GM23248 (cell line): ENCODE measurements around the gene CYP4A22. TPM values are rescaled to one million over a fixed set of nuclear protein-coding genes. Genes with fewer than 3 reads are reported as not detected.
"Not testable (repeated sequence)": the region's sequence is repeated elsewhere in the genome, so short reads cannot be mapped to it uniquely, and the experiment has no call there.

ENCODE experiments used
- DNase-seq: peaks from one replicate; pipeline ENCODE4 v3.0.0-alpha.2; 2015
- H2AFZ ChIP-seq: fragments of 200-600 bp; sonication (generic); 2 replicates; pipeline ENCODE4 v1.6.1; 2016; ENCODE audit warnings: antibody characterized with exemption
- H3F3A ChIP-seq: fragments of 200-600 bp; sonication (generic); 2 replicates; pipeline ENCODE4 v1.6.1; 2016; ENCODE audit warnings: mild to moderate bottlenecking, antibody characterized with exemption, mixed run types; ENCODE audit not compliant: insufficient read depth
- H3K27ac ChIP-seq: fragments of 200-600 bp; sonication (generic); 2 replicates; pipeline ENCODE4 v1.5.1; 2016; ENCODE audit warnings: mild to moderate bottlenecking
- H3K27me3 ChIP-seq: fragments of 200-600 bp; sonication (generic); replicated peaks from 2 replicates; pipeline ENCODE4 v1.6.1; 2016; ENCODE audit warnings: mild to moderate bottlenecking; ENCODE audit not compliant: insufficient read depth
- H3K36me3 ChIP-seq: fragments of 200-600 bp; sonication (generic); 2 replicates; pipeline ENCODE4 v1.6.1; 2016; ENCODE audit warnings: low read depth, mild to moderate bottlenecking
- H3K4me1 ChIP-seq: fragments of 200-600 bp; sonication (generic); 2 replicates; pipeline ENCODE4 v1.6.1; 2016; ENCODE audit warnings: mild to moderate bottlenecking; ENCODE audit not compliant: insufficient read depth
- H3K4me2 ChIP-seq: fragments of 200-600 bp; sonication (generic); one replicate; pipeline ENCODE4 v1.6.1; 2016; ENCODE audit warnings: mild to moderate bottlenecking; ENCODE audit not compliant: unreplicated experiment
- H3K4me3 ChIP-seq: fragments of 200-600 bp; sonication (generic); 2 replicates; pipeline ENCODE4 v1.5.1; 2016; ENCODE audit warnings: mild to moderate bottlenecking
- H3K79me2 ChIP-seq: fragments of 200-600 bp; sonication (generic); 2 replicates; pipeline ENCODE4 v1.6.1; 2016; ENCODE audit warnings: mild to moderate bottlenecking; ENCODE audit not compliant: insufficient read depth
- H3K9ac ChIP-seq: fragments of 200-600 bp; sonication (generic); 2 replicates; pipeline ENCODE4 v1.6.1; 2016; ENCODE audit warnings: mild to moderate bottlenecking
- H3K9me2 ChIP-seq: fragments of 200-600 bp; sonication (generic); 2 replicates; pipeline ENCODE4 v1.6.1; 2016; ENCODE audit warnings: mixed run types, mild to moderate bottlenecking, moderate library complexity; ENCODE audit not compliant: insufficient read depth
- H3K9me3 ChIP-seq: fragments of 200-600 bp; sonication (generic); one replicate; pipeline ENCODE4 v1.6.1; 2017; ENCODE audit warnings: low read depth
- H4K20me1 ChIP-seq: fragments of 200-600 bp; sonication (generic); 2 replicates; pipeline ENCODE4 v1.6.0; 2016; ENCODE audit not compliant: insufficient read depth
- EZH2 ChIP-seq: fragments of 200-600 bp; sonication (generic); IDR thresholded peaks from 2 replicates; pipeline ENCODE4 v1.6.1; 2018; ENCODE audit warnings: antibody characterized with exemption, mild to moderate bottlenecking; ENCODE audit not compliant: insufficient read depth, poor library complexity, severe bottlenecking
- EZH2phosphoT487 ChIP-seq: fragments of 200-600 bp; sonication (generic); IDR thresholded peaks from 2 replicates; pipeline ENCODE4 v1.6.1; 2018; ENCODE audit warnings: antibody characterized with exemption, moderate library complexity, mild to moderate bottlenecking, low read depth; ENCODE audit not compliant: insufficient read depth
- WGBS, 2 experiments: methylation state at CpG; one replicate each; pipeline ENCODE4 v1.1.6; 2015 to 2017; ENCODE audit warnings: low lambda C conversion rate in 2 of 2, low coverage in 1 of 2; ENCODE audit errors: missing lambda C conversion rate in 2 of 2; 5-methylcytosine and 5-hydroxymethylcytosine counted together
- in situ Hi-C: fragments of 300-500 bp; cut with MboI; formaldehyde crosslinking; loops from 2 replicates; pipeline ENCODE4 v1.15.0; 2020
- polyA plus RNA-seq: library from polyadenylated mRNA; unstranded; fragments of >200 nt; fragmentation: Nextera tagmentation; extraction: Ambion mirVana; gene quantifications from 2 replicates; pipeline ENCODE4 v1.2.1, GENCODE V29; 2016
- total RNA-seq: library from RNA; depleted of rRNA; stranded (reverse); fragments of >200 nt; shearing (Covaris generic); gene quantifications from 2 replicates; pipeline ENCODE4 v1.2.3, GENCODE V29; 2014

CYP4A22 gene
- total and polyA plus RNA-seq, 2 experiments from 2014 or later = not detected

- no peak overlapping the region for H2AFZ ChIP-seq
- in situ Hi-C loops = no loop called here
Measured at GRCh38 chr1:47113178-47113577, 24.1 kb upstream of the CYP4A22 start.

GRCh38 chr1:47121039-47121438, 16.2 kb upstream of the CYP4A22 start:
- WGBS, 2 experiments = 24 to 31% methylated on average over 1 of the region's 1 CpG
- H3K4me3 ChIP-seq, H3K9ac ChIP-seq, H3K9me3 ChIP-seq, in situ Hi-C loops, H3K4me2 ChIP-seq, H3K4me1 ChIP-seq, H3K9me2 ChIP-seq, H3K27me3 ChIP-seq, H4K20me1 ChIP-seq, H3K27ac ChIP-seq, H3F3A ChIP-seq, H3K36me3 ChIP-seq, H2AFZ ChIP-seq, DNase-seq, H3K79me2 ChIP-seq: not testable (repeated sequence)

More at GRCh38 chr1:47113178-47113577, 24.1 kb upstream of the CYP4A22 start:
- no peak for DNase-seq
- TF ChIP-seq EZH2 (no peak), EZH2phosphoT487 (no peak)
- Histone ChIP-seq H3K9me3 (no peaks in the 10 kb centered on the region), H3K9me2 (no peaks in the 10 kb centered on the region), H3F3A (no peaks in the 10 kb centered on the region), H3K27me3 (no peaks in the 10 kb centered on the region), H3K27ac (no peak overlapping the region), H3K4me2 (no peak overlapping the region), H3K4me3 (no peak overlapping the region), H3K36me3 (no peaks in the 10 kb centered on the region), H3K4me1 (no peaks in the 10 kb centered on the region), H3K79me2 (no peaks in the 10 kb centered on the region), H3K9ac (no peak overlapping the region), H4K20me1 (no peaks in the 10 kb centered on the region)
- WGBS, 2 experiments = 56 to 57% methylated on average over 4 of the region's 4 CpGs

GRCh38 chr1:47124834-47125233, 12.4 kb upstream of the CYP4A22 start:
- H3K4me1 ChIP-seq, H3K27me3 ChIP-seq, H3K27ac ChIP-seq, H2AFZ ChIP-seq, DNase-seq, H3K9ac ChIP-seq, H4K20me1 ChIP-seq, H3K4me2 ChIP-seq, H3F3A ChIP-seq, in situ Hi-C loops, H3K4me3 ChIP-seq, H3K79me2 ChIP-seq, H3K9me3 ChIP-seq, H3K9me2 ChIP-seq, H3K36me3 ChIP-seq: not testable (repeated sequence)

- H3K4me1 ChIP-seq, H3F3A ChIP-seq, H4K20me1 ChIP-seq, H3K79me2 ChIP-seq, H3K9me3 ChIP-seq, H3K27ac ChIP-seq, H3K36me3 ChIP-seq, DNase-seq, H3K9ac ChIP-seq, H2AFZ ChIP-seq, H3K4me3 ChIP-seq, H3K9me2 ChIP-seq, H3K27me3 ChIP-seq, in situ Hi-C loops, H3K4me2 ChIP-seq: not testable (repeated sequence)
- 51 to 70% methylated on average over 2 of the region's 2 CpGs for WGBS, 2 experiments
Measured at GRCh38 chr1:47126997-47127396, 10.2 kb upstream of the CYP4A22 start.

GRCh38 chr1:47128221-47128620, 9.0 kb upstream of the CYP4A22 start:
- Histone ChIP-seq H3K79me2 (no peaks in the 10 kb centered on the region), H3F3A (no peaks in the 10 kb centered on the region), H3K9me3 (no peaks in the 10 kb centered on the region), H2AFZ (no peak overlapping the region), H3K4me2 (no peak overlapping the region), H3K9ac (no peak overlapping the region), H4K20me1 (no peaks in the 10 kb centered on the region), H3K27ac (no peak overlapping the region), H3K9me2 (no peaks in the 10 kb centered on the region), H3K36me3 (no peaks in the 10 kb centered on the region), H3K27me3 (no peaks in the 10 kb centered on the region), H3K4me3 (no peak overlapping the region), H3K4me1 (no peaks in the 10 kb centered on the region)
- no peak for DNase-seq
- WGBS, 2 experiments = 45 to 54% methylated on average over 1 of the region's 1 CpG
- in situ Hi-C loops = no loop called here
- TF ChIP-seq EZH2 (no peak), EZH2phosphoT487 (no peak)

- in situ Hi-C loops, H3K9ac ChIP-seq, H3F3A ChIP-seq, H3K36me3 ChIP-seq, H3K9me3 ChIP-seq, H3K79me2 ChIP-seq, H3K27ac ChIP-seq, H3K27me3 ChIP-seq, DNase-seq, H3K9me2 ChIP-seq, H4K20me1 ChIP-seq, H3K4me2 ChIP-seq, H3K4me3 ChIP-seq, H3K4me1 ChIP-seq, H2AFZ ChIP-seq: not testable (repeated sequence)
- 22 to 32% methylated on average over 2 of the region's 2 CpGs for WGBS, 2 experiments
Measured at GRCh38 chr1:47128854-47129253, 8.4 kb upstream of the CYP4A22 start.

- H3K36me3 ChIP-seq, H3F3A ChIP-seq, H3K27ac ChIP-seq, H2AFZ ChIP-seq, H3K27me3 ChIP-seq, H3K4me3 ChIP-seq, H3K9ac ChIP-seq, DNase-seq, in situ Hi-C loops, H3K79me2 ChIP-seq, H4K20me1 ChIP-seq, H3K9me3 ChIP-seq, H3K4me2 ChIP-seq, H3K9me2 ChIP-seq, H3K4me1 ChIP-seq: not testable (repeated sequence)
- 45 to 55% methylated on average over 8 of the region's 8 CpGs for WGBS, 2 experiments
Measured at GRCh38 chr1:47129489-47130230, 7.6 kb upstream of the CYP4A22 start.
